AG04449 (cell line): ENCODE results near the gene PCED1B.

Source experiments
- CTCF ChIA-PET: fragments of 350-600 bp; formaldehyde crosslinking; extraction: SDS; loops from one replicate; lab custom pipeline; 2021; ENCODE audit warnings: antibody characterized with exemption; lab: Yijun Ruan, JAX
- POLR2A ChIA-PET: fragments of 400-600, 350-600 bp; formaldehyde crosslinking; extraction: SDS; loops from one replicate; lab custom pipeline; 2020; ENCODE audit warnings: antibody characterized with exemption, inconsistent platforms; lab: Yijun Ruan, JAX
- DNase-seq: peaks from one replicate; pipeline ENCODE4 v3.0.0-alpha.2; 2010; ENCODE audit warnings: low read depth, low spot score
- H3K4me3 ChIP-seq: 2 replicates; pipeline ENCODE4 v1.5.1; 2011; ENCODE audit warnings: low read depth, mild to moderate bottlenecking, control low read depth, low read length
- CTCF ChIP-seq: IDR thresholded peaks from one replicate; pipeline ENCODE4 v1.5.1; 2011; ENCODE audit warnings: mild to moderate bottlenecking, moderate library complexity, low read length, control low read depth, inconsistent platforms; ENCODE audit not compliant: insufficient read depth; ENCODE audit errors: missing control alignments

The PCED1B gene

GRCh38 chr12:47205532-47206449, 126.4 kb downstream of the PCED1B start:
- no peak for DNase-seq
- ChIA-PET CTCF (no interaction called here), POLR2A (no interaction called here)
- H3K4me3 ChIP-seq, result no peak overlapping the region
- TF ChIP-seq CTCF, result no peak

DNA sequence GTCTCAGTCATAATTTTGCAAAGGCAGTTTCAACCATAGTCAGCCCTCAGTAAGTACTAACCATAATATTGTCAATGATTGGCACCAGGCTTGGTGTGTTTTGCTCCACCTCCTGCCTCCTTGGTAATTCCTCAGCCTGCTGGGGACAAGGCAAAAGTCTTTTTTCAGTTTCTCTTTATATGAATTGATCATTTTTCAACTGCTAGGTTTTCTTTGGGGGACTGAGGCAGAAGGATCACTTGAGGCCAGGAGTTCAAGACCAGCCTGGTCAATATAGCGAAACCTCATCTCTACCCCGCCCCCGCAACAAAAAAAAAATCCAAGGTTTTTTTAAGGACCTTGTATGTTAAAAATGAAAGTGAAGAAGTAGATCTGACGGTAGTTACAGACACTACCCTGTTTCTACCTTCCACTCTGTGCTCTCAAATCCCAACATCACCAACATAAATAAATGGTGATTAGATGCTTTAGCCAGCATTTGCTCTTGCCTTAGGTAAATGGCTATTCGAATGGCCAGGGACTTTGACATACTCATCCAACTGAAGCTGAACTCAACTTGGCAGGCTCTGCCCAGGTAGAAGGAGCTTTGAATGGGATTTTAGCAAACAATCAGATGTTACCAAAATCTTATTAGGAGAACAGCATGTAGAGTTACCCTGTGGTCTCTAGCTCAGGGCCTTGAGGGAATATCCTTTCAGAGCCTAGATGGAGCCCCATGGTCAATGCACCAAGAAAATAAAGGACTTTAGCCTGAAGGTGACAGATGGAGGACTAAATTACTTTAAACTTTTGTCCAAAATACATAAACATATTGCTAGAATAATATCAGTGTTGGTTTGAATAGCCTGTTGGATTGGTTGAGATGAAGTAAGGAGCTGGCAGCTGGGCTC, 127.3 kb downstream of the PCED1B start:
- no peak overlapping the region for H3K4me3 ChIP-seq
- ChIA-PET CTCF (interaction anchor here (1.1 to 1.7 kb wide), 2 partner anchors 41 to 173 kb away, joined by 4 read pairs; no protein-coding TSS in a partner anchor), POLR2A (interaction anchor here (1.0 kb wide), 1 partner anchor 9 kb away, joined by 3 read pairs; no protein-coding TSS in a partner anchor)
- no peak for TF ChIP-seq CTCF
- no peak for DNase-seq

DNA sequence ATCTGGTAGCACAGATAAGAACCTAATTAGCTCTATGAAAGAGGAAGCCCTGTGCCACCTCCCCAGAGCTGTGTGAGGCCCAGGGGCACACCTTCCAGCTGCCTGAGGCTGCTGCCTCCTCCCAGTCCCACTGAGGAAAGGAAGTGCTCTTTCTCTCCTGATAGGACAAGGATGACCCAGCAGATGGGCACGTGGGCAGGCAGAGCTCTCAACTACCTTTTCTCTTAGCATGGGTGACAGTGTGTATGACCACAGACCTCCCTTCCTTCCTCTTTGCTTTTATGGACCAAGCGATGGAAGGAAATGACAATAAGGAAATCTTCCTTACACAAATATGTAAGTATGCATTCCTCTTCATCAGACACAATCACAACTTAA, 127.9 kb downstream of the PCED1B start:
- TF ChIP-seq CTCF, result no peak
- ChIA-PET POLR2A (interaction anchor here (1.0 kb wide), 1 partner anchor 9 kb away, joined by 3 read pairs; no protein-coding TSS in a partner anchor), CTCF (interaction anchor here (0.8 to 1.7 kb wide), 5 partner anchors 12 to 174 kb away, joined by 3 to 4 read pairs (median 3); partner anchors contain the start of gene AMIGO2)
- no peak for DNase-seq
- no peak overlapping the region for H3K4me3 ChIP-seq

GRCh38 chr12:47207829-47208248, 128.4 kb downstream of the PCED1B start:
- no peak for TF ChIP-seq CTCF
- DNase-seq, result no peak
- POLR2A ChIA-PET, result interaction anchor here (1.0 kb wide), 1 partner anchor 8 kb away, joined by 3 read pairs; no protein-coding TSS in a partner anchor
- CTCF ChIA-PET, result interaction anchor here (0.8 to 1.7 kb wide), 6 partner anchors 11 to 174 kb away, joined by 3 to 4 read pairs (median 3); partner anchors contain the start of gene AMIGO2
- H3K4me3 ChIP-seq, result no peak overlapping the region

DNA sequence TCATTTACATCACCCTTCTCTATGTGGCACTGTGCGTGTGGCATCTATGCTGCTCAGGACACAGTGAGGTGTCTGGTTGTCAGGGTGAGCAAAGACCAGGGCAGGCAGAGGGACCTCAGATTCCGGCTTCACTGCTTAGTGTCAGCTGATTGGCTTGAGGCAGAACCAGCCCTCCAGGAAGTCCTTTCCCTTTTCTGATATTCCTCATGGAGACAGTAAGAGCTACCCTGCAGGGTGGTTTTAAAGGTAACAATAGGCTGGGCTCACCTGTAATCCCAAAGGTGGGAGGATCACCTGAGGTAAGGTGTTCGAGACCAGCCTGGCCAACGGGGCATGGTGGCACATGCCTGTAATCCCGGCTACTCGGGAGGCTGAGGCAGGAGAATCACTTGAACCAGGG, 129.6 kb downstream of the PCED1B start:
- H3K4me3 ChIP-seq, result no peak overlapping the region
- DNase-seq, result no peak
- CTCF ChIA-PET, result no interaction called here
- POLR2A ChIA-PET, result no interaction called here
- no peak for TF ChIP-seq CTCF
